IMR-90 (cell line): ENCODE measurements around the gene MT3. TPM values are rescaled to one million over a fixed set of nuclear protein-coding genes. Genes with fewer than 3 reads are reported as not detected.

ENCODE experiments used
- ATAC-seq: fragments of 200-7000 bp; cut with Tn5 transposase; 2 replicates; pipeline ENCODE4 v1.9.1; 2020; ENCODE audit warnings: low read depth, mild to moderate bottlenecking, moderate library complexity
- BruUV-seq: library from RNA; stranded (reverse); fragments of 400-500 nt; replicated peaks from 2 replicates; lab custom pipeline; 2021; lab: Mats Ljungman, UMichigan
- CTCF ChIA-PET: fragments of 300-600 bp; formaldehyde crosslinking; extraction: SDS; loops from one replicate; lab custom pipeline; 2021; ENCODE audit warnings: antibody characterized with exemption; lab: Yijun Ruan, JAX
- POLR2A ChIA-PET: fragments of 300-600 bp; sonication (Branson Sonifier 250); formaldehyde crosslinking; loops from one replicate; lab custom pipeline; 2022; ENCODE audit warnings: antibody characterized with exemption; ENCODE audit not compliant: unreplicated experiment; lab: Charles Lee
- DNase-seq: peaks from one replicate; pipeline ENCODE4 v3.0.0; 2013
- H2AFZ ChIP-seq: replicated peaks from 2 replicates; pipeline ENCODE3; 2013; ENCODE audit warnings: low read length, mild to moderate bottlenecking; ENCODE audit not compliant: poor library complexity
- H2AK5ac ChIP-seq: 2 replicates; pipeline ENCODE4 v1.6.1; 2013; ENCODE audit warnings: low read depth, low read length, inconsistent platforms
- H2AK9ac ChIP-seq: replicated peaks from 2 replicates; pipeline ENCODE3; 2013; ENCODE audit warnings: mild to moderate bottlenecking, low read depth, low read length, moderate library complexity; ENCODE audit not compliant: poor library complexity
- H2BK120ac ChIP-seq: 2 replicates; pipeline ENCODE4 v1.6.1; 2013; ENCODE audit warnings: low read depth, low read length, inconsistent platforms
- H2BK15ac ChIP-seq: 3 replicates; pipeline ENCODE4 v1.6.1; 2013; ENCODE audit warnings: low read depth, low read length, inconsistent platforms
- H2BK20ac ChIP-seq: 2 replicates; pipeline ENCODE4 v1.6.1; 2013; ENCODE audit warnings: low read depth, mild to moderate bottlenecking, inconsistent platforms, low read length, moderate library complexity
- H2BK5ac ChIP-seq: 2 replicates; pipeline ENCODE4 v1.6.1; 2013; ENCODE audit warnings: mild to moderate bottlenecking, low read depth, low read length, inconsistent platforms; ENCODE audit not compliant: poor library complexity, severe bottlenecking
- H3K14ac ChIP-seq: replicated peaks from 2 replicates; pipeline ENCODE4 v1.6.1; 2013; ENCODE audit warnings: low read depth, low read length, inconsistent platforms
- H3K18ac ChIP-seq: 2 replicates; pipeline ENCODE4 v1.6.1; 2013; ENCODE audit warnings: low read depth, low read length, control low read depth
- H3K23ac ChIP-seq: 2 replicates; pipeline ENCODE4 v1.6.1; 2013; ENCODE audit warnings: low read depth, low read length, inconsistent platforms
- H3K27ac ChIP-seq: 2 replicates; pipeline ENCODE4 v1.5.1; 2013; ENCODE audit warnings: mild to moderate bottlenecking, control low read depth, low read length; ENCODE audit not compliant: insufficient read depth
- H3K27me3 ChIP-seq: 2 replicates; pipeline ENCODE4 v1.6.1; 2013; ENCODE audit warnings: low read length; ENCODE audit not compliant: control insufficient read depth, insufficient read depth
- H3K36me3 ChIP-seq: 2 replicates; pipeline ENCODE4 v1.6.1; 2013; ENCODE audit warnings: low read length, mixed read lengths; ENCODE audit not compliant: control insufficient read depth, insufficient read depth
- H3K4ac ChIP-seq: 2 replicates; pipeline ENCODE4 v1.6.1; 2013; ENCODE audit warnings: low read depth, low read length, inconsistent platforms
- H3K4me1 ChIP-seq: 2 replicates; pipeline ENCODE4 v1.6.1; 2013; ENCODE audit warnings: low read length, mixed read lengths; ENCODE audit not compliant: control insufficient read depth, insufficient read depth
- H3K4me2 ChIP-seq: 2 replicates; pipeline ENCODE4 v1.6.1; 2013; ENCODE audit warnings: low read depth, mild to moderate bottlenecking, control low read depth, low read length, moderate library complexity
- H3K4me3 ChIP-seq: 2 replicates; pipeline ENCODE4 v1.5.1; 2013; ENCODE audit warnings: low read depth, mild to moderate bottlenecking, control low read depth, low read length, moderate library complexity; ENCODE audit not compliant: insufficient read depth
- H3K56ac ChIP-seq: 2 replicates; pipeline ENCODE4 v1.6.1; 2013; ENCODE audit warnings: low read length, inconsistent platforms; ENCODE audit not compliant: insufficient read depth; ENCODE audit errors: extremely low read depth
- H3K79me1 ChIP-seq, 2 experiments: 2 replicates each; pipeline ENCODE4 v1.6.1; 2013; ENCODE audit warnings: low read length in 2 of 2, inconsistent platforms in 1 of 2, low read depth in 1 of 2
- H3K9ac ChIP-seq: 2 replicates; pipeline ENCODE4 v1.6.1; 2013; ENCODE audit warnings: low read depth, low read length, control low read depth
- H3K9me1 ChIP-seq: 2 replicates; pipeline ENCODE4 v1.6.1; 2013; ENCODE audit warnings: low read length, inconsistent platforms; ENCODE audit not compliant: insufficient read depth
- H3K9me3 ChIP-seq: 2 replicates; pipeline ENCODE4 v1.6.1; 2013; ENCODE audit warnings: low read length; ENCODE audit not compliant: control insufficient read depth, insufficient read depth
- H4K20me1 ChIP-seq: 2 replicates; pipeline ENCODE4 v1.6.1; 2013; ENCODE audit warnings: low read length, inconsistent platforms; ENCODE audit not compliant: insufficient read depth
- H4K5ac ChIP-seq: 2 replicates; pipeline ENCODE4 v1.6.1; 2013; ENCODE audit warnings: mild to moderate bottlenecking, low read depth, low read length, control low read depth
- H4K8ac ChIP-seq, 2 experiments: 2 replicates each; pipeline ENCODE4 v1.6.1; 2013; ENCODE audit warnings: low read depth in 2 of 2, low read length in 2 of 2, control low read depth in 1 of 2, inconsistent platforms in 1 of 2
- H4K91ac ChIP-seq: 2 replicates; pipeline ENCODE4 v1.6.1; 2013; ENCODE audit warnings: low read depth, low read length, inconsistent platforms; ENCODE audit not compliant: insufficient read depth
- BHLHE40 ChIP-seq: fragments of 150-350 bp; IDR thresholded peaks from 2 replicates; pipeline ENCODE4 v1.6.1; 2016; ENCODE audit warnings: mild to moderate bottlenecking, low read depth, low read length
- CEBPB ChIP-seq: IDR thresholded peaks from 2 replicates; pipeline ENCODE4 v1.6.1; 2012; ENCODE audit warnings: low read depth, low read length, improper control_type of control experiment
- CHD1 ChIP-seq: IDR thresholded peaks from 2 replicates; pipeline ENCODE4 v1.6.1; 2012; ENCODE audit warnings: low read depth, low read length, improper control_type of control experiment
- FOS ChIP-seq: fragments of 150-350 bp; IDR thresholded peaks from 2 replicates; pipeline ENCODE4 v1.6.1; 2016; ENCODE audit warnings: low read depth, low read length
- MAFK ChIP-seq: IDR thresholded peaks from 2 replicates; pipeline ENCODE4 v1.6.1; 2012; ENCODE audit warnings: low read depth, low read length, improper control_type of control experiment
- MAZ ChIP-seq: IDR thresholded peaks from 2 replicates; pipeline ENCODE4 v1.6.1; 2012; ENCODE audit warnings: low read depth, mild to moderate bottlenecking, low read length, improper control_type of control experiment, moderate library complexity, borderline replicate concordance
- MXI1 ChIP-seq: IDR thresholded peaks from 2 replicates; pipeline ENCODE4 v1.6.1; 2012; ENCODE audit warnings: low read depth, mild to moderate bottlenecking, low read length, moderate library complexity, borderline replicate concordance
- POLR2A ChIP-seq: IDR thresholded peaks from 2 replicates; pipeline ENCODE4 v1.6.1; 2012; ENCODE audit warnings: mild to moderate bottlenecking, low read depth, low read length
- RAD21 ChIP-seq: IDR thresholded peaks from 2 replicates; pipeline ENCODE4 v1.6.1; 2012; ENCODE audit warnings: low read length, improper control_type of control experiment
- RCOR1 ChIP-seq: IDR thresholded peaks from 2 replicates; pipeline ENCODE4 v1.6.1; 2012; ENCODE audit warnings: mild to moderate bottlenecking, low read length, improper control_type of control experiment; ENCODE audit not compliant: insufficient replicate concordance
- SMC3 ChIP-seq: fragments of 150-350 bp; IDR thresholded peaks from 2 replicates; pipeline ENCODE4 v1.6.1; 2016; ENCODE audit warnings: low read depth, mild to moderate bottlenecking, antibody characterized with exemption, low read length, moderate library complexity
- WGBS, 2 experiments: methylation state at CpG; one replicate each; pipeline versions ENCODE4 v1.1.5 to v1.1.7; 2013; ENCODE audit warnings: missing lambda C conversion rate in 2 of 2; ENCODE audit not compliant: insufficient read length in 1 of 2; ENCODE audit errors: extremely low coverage in 2 of 2; 5-methylcytosine and 5-hydroxymethylcytosine counted together
- dilution Hi-C: fragments of 300-500 bp; cut with HindIII; formaldehyde crosslinking; loops from one replicate; pipeline ENCODE4 v1.14.3; 2018; ENCODE audit warnings: low sequenced_read_pairs; ENCODE audit not compliant: unreplicated experiment
- in situ Hi-C: fragments of 300-500 bp; cut with MboI; formaldehyde crosslinking; loops from 3 replicates; pipeline ENCODE4 v1.14.3; 2019; ENCODE audit warnings: low sequenced_read_pairs, inconsistent platforms, mixed read lengths
- intact Hi-C: fragments of 100-400 bp; cut with micrococcal nuclease; formaldehyde crosslinking; loops from 2 replicates; pipeline ENCODE4 v1.10.0; 2022
- polyA plus RNA-seq, 3 experiments: library from polyadenylated mRNA; depleted of rRNA; stranded (reverse); fragments of >200 nt; gene quantifications; 2 replicates each; pipeline ENCODE4 v1.2.3, GENCODE V29; 2012; ENCODE audit warnings: low replicate concordance in 1 of 3
- total RNA-seq: library from RNA; depleted of rRNA; stranded (reverse); fragments of >200 nt; gene quantifications from 2 replicates; pipeline ENCODE4 v1.2.3, GENCODE V29; 2012
- TF ChIP-seq, protein P1 (sequence below): fragments of 150-350 bp; IDR thresholded peaks from 2 replicates; pipeline ENCODE4 v1.6.1; 2017; ENCODE audit warnings: mild to moderate bottlenecking, antibody characterized with exemption, low read length, low read depth
- TF ChIP-seq, protein P2 (sequence below): fragments of 150-350 bp; IDR thresholded peaks from 2 replicates; pipeline ENCODE4 v1.6.1; 2016; ENCODE audit warnings: low read depth, mild to moderate bottlenecking, low read length, moderate library complexity, borderline replicate concordance
- TF ChIP-seq, protein P3 (sequence below): conservative IDR thresholded peaks from 2 replicates; pipeline ENCODE4 v1.5.1; 2012; ENCODE audit warnings: mild to moderate bottlenecking, low read depth, low read length, improper control_type of control experiment

MT3 gene
- total and polyA plus RNA-seq, 2 of the 4 experiments (the other 2 are of a cell fraction) = 0.62 TPM; not detected in 1

GRCh38 chr16:56591377-56592060 lies 2.2 kb downstream of the MT3 start:
- Histone ChIP-seq H2BK120ac (no peak overlapping the region), H2BK15ac (no peak overlapping the region), H2BK5ac (no peak overlapping the region), H3K14ac (no peak overlapping the region), H3K23ac (no peak overlapping the region), H2BK20ac (no peak overlapping the region), H3K9me1 (no peaks in the 10 kb centered on the region), H3K36me3 (no peaks in the 10 kb centered on the region), H3K27me3 (peaks cover 48% of the 10 kb centered on the region), H4K91ac (no peak overlapping the region), H3K4ac (no peak overlapping the region), H4K20me1 (no peaks in the 10 kb centered on the region), H4K8ac (no peak overlapping the region), H3K4me2 (no peak overlapping the region), H3K56ac (no peak overlapping the region), H4K5ac (no peak overlapping the region), H3K79me1 (no peaks in the 10 kb centered on the region), H3K18ac (no peak overlapping the region), H3K9ac (no peak overlapping the region), H3K4me3 (no peak overlapping the region), H3K27ac (no peak overlapping the region), H3K9me3 (peaks cover 3% of the 10 kb centered on the region; the same call in 1 of the 2 replicates), H3K4me1 (peaks cover 2% of the 10 kb centered on the region; the same call in 1 of the 2 replicates), H2AFZ (peak overlapping the region; percentile 2), H2AK9ac (no peak overlapping the region), H2AK5ac (no peak overlapping the region)
- TF ChIP-seq, protein P1, sequence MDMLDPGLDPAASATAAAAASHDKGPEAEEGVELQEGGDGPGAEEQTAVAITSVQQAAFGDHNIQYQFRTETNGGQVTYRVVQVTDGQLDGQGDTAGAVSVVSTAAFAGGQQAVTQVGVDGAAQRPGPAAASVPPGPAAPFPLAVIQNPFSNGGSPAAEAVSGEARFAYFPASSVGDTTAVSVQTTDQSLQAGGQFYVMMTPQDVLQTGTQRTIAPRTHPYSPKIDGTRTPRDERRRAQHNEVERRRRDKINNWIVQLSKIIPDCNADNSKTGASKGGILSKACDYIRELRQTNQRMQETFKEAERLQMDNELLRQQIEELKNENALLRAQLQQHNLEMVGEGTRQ = no peak
- TF ChIP-seq RAD21 (no peak), SMC3 (no peak), RCOR1 (no peak), CEBPB (no peak), POLR2A (no peak), FOS (no peak), MXI1 (no peak), BHLHE40 (no peak), MAFK (no peak), MAZ (no peak), CHD1 (no peak)
- TF ChIP-seq, protein P2, sequence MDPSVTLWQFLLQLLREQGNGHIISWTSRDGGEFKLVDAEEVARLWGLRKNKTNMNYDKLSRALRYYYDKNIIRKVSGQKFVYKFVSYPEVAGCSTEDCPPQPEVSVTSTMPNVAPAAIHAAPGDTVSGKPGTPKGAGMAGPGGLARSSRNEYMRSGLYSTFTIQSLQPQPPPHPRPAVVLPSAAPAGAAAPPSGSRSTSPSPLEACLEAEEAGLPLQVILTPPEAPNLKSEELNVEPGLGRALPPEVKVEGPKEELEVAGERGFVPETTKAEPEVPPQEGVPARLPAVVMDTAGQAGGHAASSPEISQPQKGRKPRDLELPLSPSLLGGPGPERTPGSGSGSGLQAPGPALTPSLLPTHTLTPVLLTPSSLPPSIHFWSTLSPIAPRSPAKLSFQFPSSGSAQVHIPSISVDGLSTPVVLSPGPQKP = no peak
- TF ChIP-seq, protein P3, sequence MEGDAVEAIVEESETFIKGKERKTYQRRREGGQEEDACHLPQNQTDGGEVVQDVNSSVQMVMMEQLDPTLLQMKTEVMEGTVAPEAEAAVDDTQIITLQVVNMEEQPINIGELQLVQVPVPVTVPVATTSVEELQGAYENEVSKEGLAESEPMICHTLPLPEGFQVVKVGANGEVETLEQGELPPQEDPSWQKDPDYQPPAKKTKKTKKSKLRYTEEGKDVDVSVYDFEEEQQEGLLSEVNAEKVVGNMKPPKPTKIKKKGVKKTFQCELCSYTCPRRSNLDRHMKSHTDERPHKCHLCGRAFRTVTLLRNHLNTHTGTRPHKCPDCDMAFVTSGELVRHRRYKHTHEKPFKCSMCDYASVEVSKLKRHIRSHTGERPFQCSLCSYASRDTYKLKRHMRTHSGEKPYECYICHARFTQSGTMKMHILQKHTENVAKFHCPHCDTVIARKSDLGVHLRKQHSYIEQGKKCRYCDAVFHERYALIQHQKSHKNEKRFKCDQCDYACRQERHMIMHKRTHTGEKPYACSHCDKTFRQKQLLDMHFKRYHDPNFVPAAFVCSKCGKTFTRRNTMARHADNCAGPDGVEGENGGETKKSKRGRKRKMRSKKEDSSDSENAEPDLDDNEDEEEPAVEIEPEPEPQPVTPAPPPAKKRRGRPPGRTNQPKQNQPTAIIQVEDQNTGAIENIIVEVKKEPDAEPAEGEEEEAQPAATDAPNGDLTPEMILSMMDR = no peak
- POLR2A ChIA-PET = interaction anchor here (1.1 kb wide), 1 partner anchor 15 kb away, joined by 3 read pairs; no protein-coding TSS in a partner anchor
- BruUV-seq = no TSS peak
- no peak for ATAC-seq
- no CpG with 5 or more reads among the region's 4 CpGs for WGBS, 2 experiments
- intact Hi-C loops (no loop called here), in situ Hi-C loops (no loop called here), dilution Hi-C loops (no loop called here)
- DNase-seq = no peak
- CTCF ChIA-PET = interaction anchor here (0.6 to 1.0 kb wide), 3 partner anchors 9 to 35 kb away, joined by 3 to 4 read pairs (median 4); no protein-coding TSS in a partner anchor
